Tibial nerve (tissue), 4 donors: ENCODE measurements around the gene OR5A2. TPM values are rescaled to one million over a fixed set of nuclear protein-coding genes. Genes with fewer than 3 reads are reported as not detected.

Experiments
- DNase-seq, 2 donors: peaks; one replicate each; pipeline ENCODE4 v3.0.0-alpha.2; 2019; ENCODE audit warnings: low spot score in 2 of 2
- H3K27ac ChIP-seq, 4 donors: fragments of 200-600 bp; sonication (generic) in 3 of 4; one replicate each; pipeline ENCODE4 v1.5.1; 2017 to 2019; ENCODE audit warnings: mild to moderate bottlenecking in 1 of 4
- H3K27me3 ChIP-seq, 2 donors: fragments of 200-600 bp; sonication (generic) in 1 of 2; one replicate each; pipeline versions ENCODE4 v1.5.1 to v1.6.0; 2017 to 2019
- H3K36me3 ChIP-seq, 3 donors: fragments of 200-600 bp; sonication (generic); one replicate each; pipeline ENCODE4 v1.5.1; 2018 to 2019
- H3K4me1 ChIP-seq, 4 donors: fragments of 200-600 bp; sonication (generic) in 3 of 4; one replicate each; pipeline ENCODE4 v1.5.1; 2017 to 2019
- H3K4me3 ChIP-seq, 4 donors: fragments of 200-600 bp; sonication (generic) in 3 of 4; one replicate each; pipeline ENCODE4 v1.5.1; 2017 to 2019; ENCODE audit warnings: mild to moderate bottlenecking in 1 of 4, moderate library complexity in 1 of 4
- H3K9me3 ChIP-seq, 4 donors: fragments of 200-600 bp; sonication (generic) in 3 of 4; one replicate each; pipeline ENCODE4 v1.5.1; 2017 to 2019
- CTCF ChIP-seq, 5 experiments: fragments of 200-600 bp in 3 of 5; fragments of 450-650 bp in 2 of 5; sonication (generic) in 3 of 5; IDR thresholded peaks; one replicate each; pipeline ENCODE4 v1.5.1; 2016 to 2019; ENCODE audit warnings: antibody characterized with exemption in 5 of 5, mild to moderate bottlenecking in 3 of 5, moderate library complexity in 2 of 5
- EP300 ChIP-seq, 2 donors: sonication (generic); formaldehyde crosslinking; IDR thresholded peaks; one replicate each; pipeline ENCODE4 v1.6.1; 2017; ENCODE audit warnings: antibody characterized with exemption in 2 of 2, mild to moderate bottlenecking in 1 of 2
- POLR2A ChIP-seq, 2 donors: fragments of 450-650 bp; IDR thresholded peaks; one replicate each; pipeline ENCODE4 v1.6.1; 2017; ENCODE audit warnings: antibody characterized with exemption in 2 of 2, mild to moderate bottlenecking in 2 of 2, moderate library complexity in 2 of 2
- WGBS, 2 donors: methylation state at CpG; one replicate each; pipeline ENCODE4 v1.1.5; 2018; 5-methylcytosine and 5-hydroxymethylcytosine counted together
- total RNA-seq, 4 donors: library from RNA; depleted of rRNA; stranded (reverse); fragments of >200 nt; gene quantifications; one replicate each; pipeline ENCODE4 v1.1.0, GENCODE V29; 2016

The OR5A2 gene
- total RNA-seq, 4 donors from 2014 or later, result not detected

- H3K27ac ChIP-seq, result no peak overlapping the region
- no peak for DNase-seq
- H3K9me3 ChIP-seq, result no peaks in the 10 kb centered on the region
- peaks cover 0 to 3% (median 0%) of the 10 kb centered on the region in 4 donors for H3K4me1 ChIP-seq
- H3K4me3 ChIP-seq, result no peak overlapping the region
- no peaks in the 10 kb centered on the region for H3K27me3 ChIP-seq
- 30 to 38% methylated on average over 5 of the region's 5 CpGs for WGBS, 2 donors
- TF ChIP-seq CTCF (IDR thresholded peaks at IDR 0.05) (no peak), POLR2A (IDR thresholded peaks at IDR 0.05) (no peak), EP300 (IDR thresholded peaks at IDR 0.05) (no peak)
- H3K36me3 ChIP-seq, result no peaks in the 10 kb centered on the region
Measured at GRCh38 chr11:59417023-59417422, 9.2 kb downstream of the OR5A2 start.

- Histone ChIP-seq H3K36me3 (no peaks in the 10 kb centered on the region), H3K27me3 (no peaks in the 10 kb centered on the region), H3K9me3 (no peaks in the 10 kb centered on the region), H3K27ac (no peak overlapping the region), H3K4me3 (no peak overlapping the region), H3K4me1 (peaks cover 0 to 3% (median 0%) of the 10 kb centered on the region in 4 donors)
- DNase-seq, result no peak
- TF ChIP-seq EP300 (IDR thresholded peaks at IDR 0.05) (no peak), CTCF (IDR thresholded peaks at IDR 0.05) (no peak), POLR2A (IDR thresholded peaks at IDR 0.05) (no peak)
- 79 to 88% methylated on average over 5 of the region's 5 CpGs for WGBS, 2 donors
Measured at GRCh38 chr11:59416613-59417012, 9.6 kb downstream of the OR5A2 start.

GRCh38 chr11:59415111-59415510 lies 11.1 kb downstream of the OR5A2 start:
- peaks cover 0 to 7% (median 0%) of the 10 kb centered on the region in 4 donors for H3K9me3 ChIP-seq
- WGBS, 2 donors, result 89 to 91% methylated on average over 1 of the region's 1 CpG
- DNase-seq, result no peak
- no peaks in the 10 kb centered on the region for H3K36me3 ChIP-seq
- TF ChIP-seq POLR2A (IDR thresholded peaks at IDR 0.05) (no peak), EP300 (IDR thresholded peaks at IDR 0.05) (no peak), CTCF (IDR thresholded peaks at IDR 0.05) (no peak)
- no peak overlapping the region for H3K27ac ChIP-seq
- peaks cover 0 to 3% (median 0%) of the 10 kb centered on the region in 4 donors for H3K4me1 ChIP-seq
- H3K27me3 ChIP-seq, result no peaks in the 10 kb centered on the region
- H3K4me3 ChIP-seq, result no peak overlapping the region

- DNase-seq, result no peak
- no peak overlapping the region for H3K27ac ChIP-seq
- peaks cover 0 to 3% (median 0%) of the 10 kb centered on the region in 4 donors for H3K4me1 ChIP-seq
- no peak overlapping the region for H3K4me3 ChIP-seq
- TF ChIP-seq CTCF (IDR thresholded peaks at IDR 0.05), result no peak
- no peak for TF ChIP-seq EP300 (IDR thresholded peaks at IDR 0.05)
- no peak for TF ChIP-seq POLR2A (IDR thresholded peaks at IDR 0.05)
- H3K36me3 ChIP-seq, result no peaks in the 10 kb centered on the region
- WGBS, 2 donors, result 64 to 72% methylated on average over 2 of the region's 2 CpGs
- peaks cover 0 to 22% (median 0%) of the 10 kb centered on the region in 4 donors for H3K9me3 ChIP-seq
- no peaks in the 10 kb centered on the region for H3K27me3 ChIP-seq
Measured at GRCh38 chr11:59413646-59414045, 12.6 kb downstream of the OR5A2 start.

GRCh38 chr11:59403546-59403945 lies 22.7 kb downstream of the OR5A2 start:
- no peaks in the 10 kb centered on the region for H3K36me3 ChIP-seq
- no peaks in the 10 kb centered on the region for H3K4me1 ChIP-seq
- H3K9me3 ChIP-seq, result peaks cover 0 to 4% (median 0%) of the 10 kb centered on the region in 4 donors
- no peak for DNase-seq
- TF ChIP-seq POLR2A (IDR thresholded peaks at IDR 0.05) (no peak), EP300 (IDR thresholded peaks at IDR 0.05) (no peak), CTCF (IDR thresholded peaks at IDR 0.05) (no peak)
- H3K27me3 ChIP-seq, result no peaks in the 10 kb centered on the region
- no peak overlapping the region for H3K4me3 ChIP-seq
- H3K27ac ChIP-seq, result no peak overlapping the region
